PC-9 (cell line): ENCODE results near the gene FARSA. TPM values are rescaled to one million over a fixed set of nuclear protein-coding genes. Genes with fewer than 3 reads are reported as not detected.

Experiments
- BruUV-seq: library from RNA; stranded (reverse); fragments of 400-500 nt; replicated peaks from 2 replicates; lab custom pipeline; 2021; lab: Mats Ljungman, UMichigan
- CTCF ChIA-PET: fragments of 300-600 bp; sonication (Branson Sonifier 250); formaldehyde crosslinking; loops from one replicate; lab custom pipeline; 2022; ENCODE audit warnings: antibody characterized with exemption; lab: Charles Lee
- POLR2A ChIA-PET: fragments of 300-600 bp; sonication (Branson Sonifier 250); formaldehyde crosslinking; loops from one replicate; lab custom pipeline; 2022; ENCODE audit warnings: antibody characterized with exemption; ENCODE audit not compliant: unreplicated experiment; lab: Charles Lee
- DNase-seq, 2 experiments: peaks; one replicate each; pipeline versions ENCODE4 v3.0.0 to v3.0.0-alpha.2; 2015 to 2022; ENCODE audit warnings: mixed read lengths in 1 of 2
- H2AFZ ChIP-seq: fragments of 200-600 bp; sonication (generic); 2 replicates; pipeline ENCODE4 v1.8.1; 2017; ENCODE audit warnings: antibody characterized with exemption
- H3F3A ChIP-seq: fragments of 200-600 bp; sonication (generic); 2 replicates; pipeline ENCODE4 v1.8.1; 2017; ENCODE audit warnings: antibody characterized with exemption, mild to moderate bottlenecking, low read depth; ENCODE audit not compliant: insufficient read depth
- H3K27ac ChIP-seq: fragments of 200-600 bp; sonication (generic); 2 replicates; pipeline ENCODE4 v1.6.1; 2016; ENCODE audit warnings: mixed run types
- H3K27me3 ChIP-seq: fragments of 200-600 bp; sonication (generic); 2 replicates; pipeline ENCODE4 v1.6.1; 2016; ENCODE audit warnings: low read depth, mixed run types; ENCODE audit not compliant: insufficient read depth
- H3K36me3 ChIP-seq: fragments of 200-600 bp; sonication (generic); 2 replicates; pipeline ENCODE4 v1.6.1; 2016; ENCODE audit warnings: low read depth, mixed run types
- H3K4me1 ChIP-seq: fragments of 200-600 bp; sonication (generic); replicated peaks from 2 replicates; pipeline ENCODE4 v1.6.1; 2016; ENCODE audit warnings: mixed run types; ENCODE audit not compliant: insufficient read depth
- H3K4me2 ChIP-seq: fragments of 200-600 bp; sonication (generic); 2 replicates; pipeline ENCODE4 v1.6.1; 2017; ENCODE audit warnings: mixed run types
- H3K4me3 ChIP-seq: fragments of 200-600 bp; sonication (generic); 2 replicates; pipeline ENCODE4 v1.6.1; 2016; ENCODE audit warnings: mixed run types
- H3K79me2 ChIP-seq: fragments of 200-600 bp; sonication (generic); 2 replicates; pipeline ENCODE4 v1.6.1; 2017; ENCODE audit warnings: low read depth, mixed run types
- H3K9me2 ChIP-seq: fragments of 200-600 bp; sonication (generic); 2 replicates; pipeline ENCODE4 v1.8.1; 2017; ENCODE audit warnings: mild to moderate bottlenecking; ENCODE audit not compliant: insufficient read depth
- H3K9me3 ChIP-seq: fragments of 200-600 bp; sonication (generic); 2 replicates; pipeline ENCODE4 v1.8.1; 2016; ENCODE audit warnings: low read depth; ENCODE audit not compliant: insufficient read depth
- H4K20me1 ChIP-seq: fragments of 200-600 bp; sonication (generic); 2 replicates; pipeline ENCODE4 v1.8.1; 2017; ENCODE audit not compliant: insufficient read depth
- CTCF ChIP-seq: fragments of 200-600 bp; sonication (generic); conservative IDR thresholded peaks from 2 replicates; pipeline ENCODE4 v1.6.1; 2017; ENCODE audit warnings: mixed run types, antibody characterized with exemption, mild to moderate bottlenecking, moderate library complexity
- EZH2 ChIP-seq: fragments of 200-600 bp; sonication (generic); IDR thresholded peaks from 2 replicates; pipeline ENCODE4 v1.8.0; 2017; ENCODE audit warnings: antibody characterized with exemption, low read depth
- intact Hi-C: fragments of 100-400 bp; cut with micrococcal nuclease; formaldehyde crosslinking; loops from one replicate; pipeline ENCODE4 v1.10.0; 2022; ENCODE audit not compliant: unreplicated experiment
- total RNA-seq: library from RNA; stranded (reverse); gene quantifications from 2 replicates; pipeline ENCODE4 v1.2.3, GENCODE V29; 2021

The FARSA gene
- total RNA-seq, 1 experiment from 2014 or later, result 53.7 TPM

- Histone ChIP-seq H3K36me3 (no peaks in the 10 kb centered on the region), H3K4me2 (peak overlapping the region; percentile 84), H3K79me2 (peaks cover 10% of the 10 kb centered on the region; the same call in 1 of the 2 replicates), H3K27me3 (no peaks in the 10 kb centered on the region), H3K9me3 (peaks cover 11% of the 10 kb centered on the region; the same call in 1 of the 2 replicates), H2AFZ (no peak overlapping the region; the same call in 1 of the 2 replicates), H3K4me3 (peak overlapping the region; percentile 65; the same call in 1 of the 2 replicates), H4K20me1 (no peaks in the 10 kb centered on the region), H3F3A (peaks cover 19% of the 10 kb centered on the region; the same call in 1 of the 2 replicates), H3K9me2 (no peaks in the 10 kb centered on the region), H3K4me1 (peaks cover 14% of the 10 kb centered on the region), H3K27ac (no peak overlapping the region)
- ChIA-PET POLR2A (interaction anchor here (0.6 to 1.0 kb wide), 4 partner anchors 62 to 744 kb away, joined by 3 to 5 read pairs (median 4); partner anchors contain the start of gene ZNF20), CTCF (interaction anchor here (0.6 to 1.0 kb wide), 4 partner anchors 81 to 216 kb away, joined by 3 to 5 read pairs (median 4); no protein-coding TSS in a partner anchor)
- intact Hi-C loops, result loop anchor here (2.0 kb wide), 1 partner anchor 80 kb away; no protein-coding TSS in a partner anchor
- BruUV-seq, result TSS peak; percentile 11
- no peak for TF ChIP-seq CTCF
- TF ChIP-seq EZH2, result no peak
- DNase-seq, result peak in 1 of 2 experiments; percentile 28
Measured at GRCh38 chr19:12884627-12884925, 48.9 kb downstream of the FARSA start.

GRCh38 chr19:12884202-12884601, 49.3 kb downstream of the FARSA start:
- intact Hi-C loops, result loop anchor here (2.0 kb wide), 1 partner anchor 81 kb away; no protein-coding TSS in a partner anchor
- Histone ChIP-seq H3K9me2 (no peaks in the 10 kb centered on the region), H3K36me3 (no peaks in the 10 kb centered on the region), H3K4me2 (no peak overlapping the region), H3K27me3 (no peaks in the 10 kb centered on the region), H2AFZ (no peak overlapping the region), H3F3A (peaks cover 19% of the 10 kb centered on the region; the same call in 1 of the 2 replicates), H3K79me2 (peaks cover 10% of the 10 kb centered on the region; the same call in 1 of the 2 replicates), H3K9me3 (peaks cover 11% of the 10 kb centered on the region; the same call in 1 of the 2 replicates), H4K20me1 (no peaks in the 10 kb centered on the region), H3K4me1 (peaks cover 14% of the 10 kb centered on the region), H3K4me3 (no peak overlapping the region), H3K27ac (no peak overlapping the region)
- TF ChIP-seq CTCF, result no peak
- TF ChIP-seq EZH2, result no peak
- ChIA-PET POLR2A (no interaction called here), CTCF (interaction anchor here (0.5 kb wide), 1 partner anchor 93 kb away, joined by 5 read pairs; no protein-coding TSS in a partner anchor)
- BruUV-seq, result no TSS peak
- no peak for DNase-seq

GRCh38 chr19:12882589-12882988, 50.9 kb downstream of the FARSA start:
- ChIA-PET CTCF (no interaction called here), POLR2A (interaction anchor here (0.7 kb wide), 2 partner anchors 36 to 238 kb away, joined by 4 to 6 read pairs; partner anchors contain the start of gene SYCE2)
- Histone ChIP-seq H3K9me3 (peaks cover 11% of the 10 kb centered on the region; the same call in 1 of the 2 replicates), H3K27ac (no peak overlapping the region), H3K79me2 (peaks cover 10% of the 10 kb centered on the region; the same call in 1 of the 2 replicates), H3K4me2 (no peak overlapping the region), H3K4me1 (peaks cover 14% of the 10 kb centered on the region), H2AFZ (no peak overlapping the region), H3K27me3 (no peaks in the 10 kb centered on the region), H4K20me1 (no peaks in the 10 kb centered on the region), H3F3A (peaks cover 19% of the 10 kb centered on the region; the same call in 1 of the 2 replicates), H3K9me2 (no peaks in the 10 kb centered on the region), H3K4me3 (no peak overlapping the region), H3K36me3 (no peaks in the 10 kb centered on the region)
- intact Hi-C loops, result no loop called here
- peak in 1 of 2 experiments; percentile 15 for DNase-seq
- TF ChIP-seq EZH2 (no peak), CTCF (no peak)
- no TSS peak for BruUV-seq
